ENCODE data around the gene ARID1B. TPM values are rescaled to one million over a fixed set of nuclear protein-coding genes. Genes with fewer than 3 reads are reported as not detected.

Gene ARID1B
- total and polyA plus RNA-seq, 2 of the 4 experiments (the other 2 are of a cell fraction): 14.5 to 20.1 TPM

- Histone ChIP-seq H2AK9ac (replicated peaks; ENCODE audit: low read depth, low read length, poor library complexity) (no peak overlapping the region), H3K9me1 (ENCODE audit: insufficient read depth, low read length) (peaks cover 23% of the 10 kb centered on the region), H3K4me2 (ENCODE audit: low read depth, low read length) (no peak overlapping the region), H3K18ac (ENCODE audit: low read depth, low read length) (no peak overlapping the region), H3K79me1 (ENCODE audit: low read depth in 1 of 2, low read length in 2 of 2) (peaks cover 42 to 68% of the 10 kb centered on the region in 2 experiments), H3K14ac (replicated peaks; ENCODE audit: low read depth, low read length) (no peak overlapping the region), H4K8ac (ENCODE audit: low read depth in 2 of 2, low read length in 2 of 2) (no peak overlapping the region), H3K4ac (ENCODE audit: low read depth, low read length) (no peak overlapping the region), H2BK15ac (ENCODE audit: low read depth, low read length) (no peak overlapping the region), H3K23ac (ENCODE audit: low read depth, low read length) (no peak overlapping the region), H3K9ac (ENCODE audit: low read depth, low read length) (no peak overlapping the region), H2BK5ac (ENCODE audit: low read depth, low read length, poor library complexity, severe bottlenecking) (no peak overlapping the region), H3K27me3 (ENCODE audit: control insufficient read depth, insufficient read depth, low read length) (no peaks in the 10 kb centered on the region), H4K5ac (ENCODE audit: low read depth, low read length) (no peak overlapping the region), H3K36me3 (ENCODE audit: control insufficient read depth, insufficient read depth, low read length) (no peaks in the 10 kb centered on the region), H4K20me1 (ENCODE audit: insufficient read depth, low read length) (peaks cover 77% of the 10 kb centered on the region), H3K27ac (ENCODE audit: insufficient read depth, low read length) (no peak overlapping the region), H2AK5ac (ENCODE audit: low read depth, low read length) (no peak overlapping the region), H2BK20ac (ENCODE audit: low read depth, low read length) (no peak overlapping the region), H4K91ac (ENCODE audit: insufficient read depth, low read depth, low read length) (no peak overlapping the region), H3K4me1 (ENCODE audit: control insufficient read depth, insufficient read depth, low read length) (peaks cover 12% of the 10 kb centered on the region), H3K56ac (ENCODE audit: extremely low read depth, insufficient read depth, low read length) (no peak overlapping the region), H3K4me3 (ENCODE audit: insufficient read depth, low read depth, low read length) (no peak overlapping the region), H3K9me3 (ENCODE audit: control insufficient read depth, insufficient read depth, low read length) (no peaks in the 10 kb centered on the region), H2BK120ac (ENCODE audit: low read depth, low read length) (no peak overlapping the region), H2AFZ (replicated peaks; ENCODE audit: low read length, poor library complexity) (no peak overlapping the region)
- CTCF ChIA-PET: no interaction called here
- in situ Hi-C loops (cut with MboI; ENCODE audit: low sequenced_read_pairs) (no loop called here), dilution Hi-C loops (cut with HindIII; ENCODE audit: low sequenced_read_pairs, unreplicated experiment) (no loop called here), intact Hi-C loops (cut with micrococcal nuclease) (no loop called here)
- no peak for ATAC-seq (ENCODE audit: low read depth)
- BruUV-seq (replicated peaks): no TSS peak
- TF ChIP-seq RFX5 (IDR thresholded peaks at IDR 0.05; ENCODE audit: low read depth, low read length) (no peak), MAFK (IDR thresholded peaks at IDR 0.05; ENCODE audit: low read depth, low read length) (peak; percentile 9; the same call in 1 of the 2 replicates)
- no peak for DNase-seq
- POLR2A ChIA-PET (ENCODE audit: unreplicated experiment): no interaction called here
Measured at GRCh38 chr6:156863504-156863903, 86.3 kb downstream of the ARID1B start.

All from IMR-90 (cell line).